Aorta (tissue), 5 donors: Measurements from ENCODE around the gene ZNF516. TPM values are rescaled to one million over a fixed set of nuclear protein-coding genes. Genes with fewer than 3 reads are reported as not detected.

Source experiments
- ATAC-seq: fragments of 200-7000 bp; cut with Tn5 transposase; one replicate; pipeline ENCODE4 v1.9.1; 2022; ENCODE audit warnings: moderate library complexity; ENCODE audit not compliant: low FRiP score
- DNase-seq, 2 donors: peaks; one replicate each; pipeline ENCODE4 v3.0.0-alpha.2; 2020
- H3K27ac ChIP-seq, 2 donors: one replicate each; pipeline ENCODE4 v1.5.1; 2013; ENCODE audit warnings: low read length in 2 of 2, mild to moderate bottlenecking in 2 of 2, moderate library complexity in 2 of 2, control low read depth in 1 of 2, inconsistent platforms in 1 of 2, low read depth in 1 of 2
- H3K27me3 ChIP-seq, 2 donors: one replicate each; pipeline ENCODE4 v1.6.1; 2013; ENCODE audit warnings: control low read depth in 1 of 2, low read length in 1 of 2, mild to moderate bottlenecking in 1 of 2, moderate library complexity in 1 of 2; ENCODE audit not compliant: insufficient read depth in 2 of 2, control insufficient read depth in 1 of 2
- H3K36me3 ChIP-seq, 2 donors: one replicate each; pipeline ENCODE4 v1.6.1; 2013; ENCODE audit warnings: control low read depth in 1 of 2, low read length in 1 of 2, mild to moderate bottlenecking in 1 of 2; ENCODE audit not compliant: insufficient read depth in 2 of 2, control insufficient read depth in 1 of 2
- H3K4me1 ChIP-seq, 2 donors: one replicate each; pipeline ENCODE4 v1.6.1; 2013; ENCODE audit warnings: low read length in 2 of 2, control low read depth in 1 of 2, mild to moderate bottlenecking in 1 of 2, moderate library complexity in 1 of 2; ENCODE audit not compliant: insufficient read depth in 2 of 2, control insufficient read depth in 1 of 2
- H3K4me3 ChIP-seq, 2 donors: one replicate each; pipeline ENCODE4 v1.5.1; 2013; ENCODE audit warnings: low read length in 2 of 2, control low read depth in 1 of 2, mild to moderate bottlenecking in 1 of 2
- H3K9me3 ChIP-seq: one replicate; pipeline ENCODE4 v1.6.1; 2013; ENCODE audit warnings: mild to moderate bottlenecking, low read length; ENCODE audit not compliant: control insufficient read depth
- WGBS, 2 donors: extraction: QIAGEN DNeasy Blood & Tissue Kit; methylation state at CpG; one replicate each; pipeline ENCODE4 v1.1.7; 2013; 5-methylcytosine and 5-hydroxymethylcytosine counted together
- intact Hi-C, 2 donors: fragments of 100-400 bp; cut with DNase I; formaldehyde crosslinking; loops; one replicate each; pipeline versions ENCODE4 v1.14.2 to v1.15.0; 2022
- polyA plus RNA-seq, 2 donors: library from polyadenylated mRNA; stranded (reverse); fragments of 200-250 nt; gene quantifications; one replicate each; pipeline ENCODE4 v1.2.3, GENCODE V29; 2013
- total RNA-seq, 2 donors: library from RNA; stranded (reverse); fragmentation: NEBNext Ultra II Directional; extraction: Animal tissue kit (Norgen Biotek cat#: 25700); gene quantifications; one replicate each; pipeline ENCODE4 v1.2.1, GENCODE V29; 2021
- donor health status: healthy with polysubstance abuse.
- donor health status: Bipolar disorder and iron deficiency.
- donor health status: DM: no; HTN: no; CAD: no.
- donor health status: DM: no; HTN: no; CAD: no.
- donor health status: DM: yes; HTN: yes; CAD: no.

The ZNF516 gene
- total and polyA plus RNA-seq, 4 donors, result 2.0 to 55.6 (median 17.1) TPM

- WGBS, 2 donors, result 95 to 97% methylated on average over 12 of the region's 12 CpGs
Measured at GRCh38 chr18:76370201-76370600, 124.8 kb downstream of the ZNF516 start.

GRCh38 chr18:76369791-76370190, 125.3 kb downstream of the ZNF516 start:
- Histone ChIP-seq H3K9me3 (no peaks in the 10 kb centered on the region), H3K4me1 (no peaks in the 10 kb centered on the region), H3K4me3 (no peak overlapping the region), H3K36me3 (peaks cover 0 to 2% of the 10 kb centered on the region in 2 donors), H3K27me3 (no peaks in the 10 kb centered on the region), H3K27ac (no peak overlapping the region)
- 95 to 97% methylated on average over 11 of the region's 11 CpGs for WGBS, 2 donors
- intact Hi-C loops, result no loop called here
- ATAC-seq, result no peak
- peak in 1 of 2 donors; percentile 62 for DNase-seq

More at GRCh38 chr18:76370201-76370600, 124.8 kb downstream of the ZNF516 start:
- Histone ChIP-seq H3K36me3 (peaks cover 0 to 2% of the 10 kb centered on the region in 2 donors), H3K27me3 (no peaks in the 10 kb centered on the region), H3K4me3 (no peak overlapping the region), H3K27ac (no peak overlapping the region), H3K4me1 (no peaks in the 10 kb centered on the region), H3K9me3 (no peaks in the 10 kb centered on the region)
- intact Hi-C loops, result no loop called here
- DNase-seq (peak in 1 of 2 donors; percentile 47), ATAC-seq (no peak)

GRCh38 chr18:76368976-76369375, 126.1 kb downstream of the ZNF516 start:
- peaks cover 0 to 2% of the 10 kb centered on the region in 2 donors for H3K36me3 ChIP-seq
- ATAC-seq (no peak), DNase-seq (no peak)
- no peak overlapping the region for H3K4me3 ChIP-seq
- intact Hi-C loops, result no loop called here
- H3K27ac ChIP-seq, result no peak overlapping the region
- H3K9me3 ChIP-seq, result no peaks in the 10 kb centered on the region
- H3K27me3 ChIP-seq, result no peaks in the 10 kb centered on the region
- H3K4me1 ChIP-seq, result no peaks in the 10 kb centered on the region
- 93 to 94% methylated on average over 5 of the region's 5 CpGs for WGBS, 2 donors

GRCh38 chr18:76368271-76368670, 126.8 kb downstream of the ZNF516 start:
- H3K36me3 ChIP-seq, result peaks cover 0 to 2% of the 10 kb centered on the region in 2 donors
- H3K27me3 ChIP-seq, result no peaks in the 10 kb centered on the region
- no peak overlapping the region for H3K27ac ChIP-seq
- intact Hi-C loops, result no loop called here
- no peak overlapping the region for H3K4me3 ChIP-seq
- DNase-seq (no peak), ATAC-seq (no peak)
- no peaks in the 10 kb centered on the region for H3K9me3 ChIP-seq
- H3K4me1 ChIP-seq, result no peaks in the 10 kb centered on the region
- 77 to 80% methylated on average over 3 of the region's 3 CpGs for WGBS, 2 donors

- Histone ChIP-seq H3K4me1 (no peaks in the 10 kb centered on the region), H3K4me3 (no peak overlapping the region), H3K36me3 (peaks cover 0 to 2% of the 10 kb centered on the region in 2 donors), H3K27ac (no peak overlapping the region), H3K9me3 (no peaks in the 10 kb centered on the region), H3K27me3 (no peaks in the 10 kb centered on the region)
- intact Hi-C loops, result no loop called here
- DNase-seq (peak in 1 of 2 donors; percentile 48), ATAC-seq (no peak)
- 95 to 97% methylated on average over 20 of the region's 20 CpGs for whole genome bisulfite sequencing, 2 donors
Measured at GRCh38 chr18:76367168-76368125, 127.6 kb downstream of the ZNF516 start.

GRCh38 chr18:76365561-76365960, 129.5 kb downstream of the ZNF516 start:
- Histone ChIP-seq H3K36me3 (peaks cover under 1 to 2% of the 10 kb centered on the region in 2 donors), H3K9me3 (no peaks in the 10 kb centered on the region), H3K27me3 (no peaks in the 10 kb centered on the region), H3K4me3 (no peak overlapping the region), H3K4me1 (no peaks in the 10 kb centered on the region), H3K27ac (no peak overlapping the region)
- peak in 1 of 2 donors; percentile 63 for DNase-seq
- intact Hi-C loops, result no loop called here
- 96 to 97% methylated on average over 10 of the region's 10 CpGs for WGBS, 2 donors
- no peak for ATAC-seq

- Histone ChIP-seq H3K27ac (no peak overlapping the region), H3K27me3 (no peaks in the 10 kb centered on the region), H3K4me3 (no peak overlapping the region), H3K9me3 (no peaks in the 10 kb centered on the region), H3K36me3 (peaks cover 0 to 2% of the 10 kb centered on the region in 2 donors), H3K4me1 (no peaks in the 10 kb centered on the region)
- no peak for DNase-seq
- intact Hi-C loops, result no loop called here
- no peak for ATAC-seq
- 93% methylated on average over 14 of the region's 14 CpGs for WGBS, 2 donors
Measured at GRCh38 chr18:76364282-76365259, 130.5 kb downstream of the ZNF516 start.

GRCh38 chr18:76363436-76364120, 131.5 kb downstream of the ZNF516 start:
- no peaks in the 10 kb centered on the region for H3K9me3 ChIP-seq
- 68 to 73% methylated on average over 12 of the region's 12 CpGs for WGBS, 2 donors

More at GRCh38 chr18:76363436-76364120, 131.5 kb downstream of the ZNF516 start:
- Histone ChIP-seq H3K4me1 (no peaks in the 10 kb centered on the region), H3K36me3 (peaks cover 0 to 3% of the 10 kb centered on the region in 2 donors), H3K27ac (no peak overlapping the region), H3K4me3 (no peak overlapping the region), H3K27me3 (no peaks in the 10 kb centered on the region)
- DNase-seq (no peak), ATAC-seq (peak; percentile 48)
- intact Hi-C loops, result no loop called here
